ENCODE results near the gene KCNIP2. TPM values are rescaled to one million over a fixed set of nuclear protein-coding genes. Genes with fewer than 3 reads are reported as not detected.

Gene KCNIP2
- total RNA-seq, 1 experiment from 2014 or later: 3.0 TPM

- Mint-ChIP-seq H3K4me3 (peak overlapping the region; percentile 61 to 86), H3K4me1 (peaks cover 43 to 65% of the 10 kb centered on the region in 2 experiments), H3K9me3 (no peaks in the 10 kb centered on the region; a peak in 1 of 5 replicates), H3K27me3 (ENCODE audit: low read depth) (peaks cover 40% of the 10 kb centered on the region), H3K27ac (peak overlapping the region in 1 of 3 experiments; percentile 22; a peak in 2 of 7 replicates), H3K36me3 (ENCODE audit: insufficient read depth in 1 of 3, low read depth in 3 of 3) (peaks cover 6 to 11% (median 6%) of the 10 kb centered on the region in 3 experiments; a peak in 5 of 7 replicates)
- peaks cover 29% of the 10 kb centered on the region for H3K27me3 ChIP-seq (ENCODE audit: insufficient read depth, low read length)
- no peak overlapping the region for H2BK5ac ChIP-seq (ENCODE audit: insufficient read length, low read length)
- peaks cover 39% of the 10 kb centered on the region for H3K23me2 ChIP-seq (ENCODE audit: insufficient read length, low read depth, low read length, poor library complexity, severe bottlenecking)
- H3K18ac ChIP-seq (ENCODE audit: insufficient read length, low read depth, low read length): no peak overlapping the region
- H3K79me2 ChIP-seq (ENCODE audit: insufficient read depth, low read length): peaks cover 2% of the 10 kb centered on the region; the same call in 1 of the 2 replicates
- no peak overlapping the region for H3T11ph ChIP-seq (ENCODE audit: low read length)
- no peaks in the 10 kb centered on the region for H3K79me1 ChIP-seq (ENCODE audit: insufficient read depth, low read depth, low read length, poor library complexity, severe bottlenecking)
- no peak overlapping the region for H2AFZ ChIP-seq (ENCODE audit: low read length)
- H2AK5ac ChIP-seq (ENCODE audit: insufficient read length, low read length): no peak overlapping the region
- H3K4me2 ChIP-seq (ENCODE audit: insufficient read depth, insufficient read length, low read length): peak overlapping the region; percentile 72
- no peak overlapping the region for H4K5ac ChIP-seq (ENCODE audit: insufficient read length, low read depth, low read length)
- peak overlapping the region; percentile 53; the same call in 1 of the 2 replicates for H3K14ac ChIP-seq (ENCODE audit: insufficient read depth, low read length)
- no peak overlapping the region for H3K23ac ChIP-seq (ENCODE audit: insufficient read length, low read depth, low read length)
- no peak overlapping the region for H3K27ac ChIP-seq (ENCODE audit: insufficient read length, low read depth, low read length)
- no CpG with 5 or more reads among the region's 51 CpGs for WGBS (ENCODE audit: extremely low coverage, insufficient read length, low lambda C conversion rate)
- H2BK20ac ChIP-seq (ENCODE audit: low read depth, low read length, poor library complexity, severe bottlenecking): no peak overlapping the region
- H3K4ac ChIP-seq (ENCODE audit: low read depth, low read length): no peak overlapping the region
- no peak overlapping the region for H4K8ac ChIP-seq (replicated peaks; ENCODE audit: insufficient read length, low read depth, low read length)
- H2BK12ac ChIP-seq (ENCODE audit: insufficient read length, low read depth, low read length): no peak overlapping the region
- peak; percentile 87 for DNase-seq
- TF ChIP-seq CTCF (conservative IDR thresholded peaks at IDR 0.05): peak; percentile 97
- H3K4me1 ChIP-seq (ENCODE audit: insufficient read depth, low read length): peaks cover 5% of the 10 kb centered on the region; the same call in 1 of the 2 replicates
- H4K91ac ChIP-seq (ENCODE audit: insufficient read length, low read depth, low read length): no peak overlapping the region
- H2BK120ac ChIP-seq (ENCODE audit: low read depth, low read length, poor library complexity, severe bottlenecking): no peak overlapping the region
- no peak overlapping the region for H2BK15ac ChIP-seq (ENCODE audit: low read depth, low read length)
- no peaks in the 10 kb centered on the region for H3K9me3 ChIP-seq (ENCODE audit: control insufficient read depth, low read depth, low read length)
- H3K56ac ChIP-seq (ENCODE audit: insufficient read length, low read depth, low read length): no peak overlapping the region
- peaks cover 2% of the 10 kb centered on the region for H4K20me1 ChIP-seq (ENCODE audit: control insufficient read depth, insufficient read depth, insufficient read length)
- no peak overlapping the region for H3K9ac ChIP-seq (ENCODE audit: extremely low read depth, insufficient read length, low read length)
Observed at GRCh38 chr10:101779544-101780186, 63.9 kb downstream of the KCNIP2 start.

All from H9 (cell line).